IPS-NIHi11 (cell line): ENCODE measurements around the gene RUNX1.

ENCODE experiments used
- DNase-seq: peaks from one replicate; pipeline ENCODE4 v3.0.0; 2012; ENCODE audit warnings: mixed read lengths, low spot score

RUNX1 gene

GRCh38 chr21:34946385-34946840, 102.7 kb downstream of the RUNX1 start:
- no peak for DNase-seq

GRCh38 chr21:34945288-34945687, 103.8 kb downstream of the RUNX1 start:
- DNase-seq = no peak

- DNase-seq = no peak
Observed at GRCh38 chr21:34944015-34944755, 104.9 kb downstream of the RUNX1 start.

GRCh38 chr21:34942911-34943310, 106.2 kb downstream of the RUNX1 start:
- no peak for DNase-seq

- DNase-seq = peak; percentile 24
Observed at GRCh38 chr21:34941162-34941561, 107.9 kb downstream of the RUNX1 start.

GRCh38 chr21:34939673-34940331, 109.3 kb downstream of the RUNX1 start:
- DNase-seq = no peak

GRCh38 chr21:34938089-34938764, 110.9 kb downstream of the RUNX1 start:
- DNase-seq = no peak

- DNase-seq = no peak
Observed at GRCh38 chr21:34936883-34937563, 112.1 kb downstream of the RUNX1 start.

- no peak for DNase-seq
Observed at GRCh38 chr21:34936371-34936789, 112.7 kb downstream of the RUNX1 start.

GRCh38 chr21:34935898-34936297, 113.2 kb downstream of the RUNX1 start:
- no peak for DNase-seq

- no peak for DNase-seq
Observed at GRCh38 chr21:34935452-34935851, 113.7 kb downstream of the RUNX1 start.

- DNase-seq = no peak
Observed at GRCh38 chr21:34934350-34934749, 114.8 kb downstream of the RUNX1 start.

GRCh38 chr21:34933609-34934335, 115.3 kb downstream of the RUNX1 start:
- DNase-seq = no peak

GRCh38 chr21:34932233-34932632, 116.9 kb downstream of the RUNX1 start:
- DNase-seq = no peak

- no peak for DNase-seq
Observed at GRCh38 chr21:34930971-34931370, 118.1 kb downstream of the RUNX1 start.

- no peak for DNase-seq
Observed at GRCh38 chr21:34928637-34929036, 120.5 kb downstream of the RUNX1 start.

- DNase-seq = no peak
Observed at GRCh38 chr21:34927992-34928391, 121.1 kb downstream of the RUNX1 start.

GRCh38 chr21:34926803-34927467, 122.2 kb downstream of the RUNX1 start:
- no peak for DNase-seq

- no peak for DNase-seq
Observed at GRCh38 chr21:34925597-34925996, 123.5 kb downstream of the RUNX1 start.

- no peak for DNase-seq
Observed at GRCh38 chr21:34924771-34925419, 124.2 kb downstream of the RUNX1 start.

- DNase-seq = no peak
Observed at GRCh38 chr21:34924194-34924593, 124.9 kb downstream of the RUNX1 start.
